SK-N-SH treated with all-trans-retinoic acid at 6 μM for 48 hours (cell line): ENCODE measurements around the gene ASB11.

Experiments used
- ATAC-seq: fragments of 200-7000 bp; cut with Tn5 transposase; 3 replicates; pipeline ENCODE4 v1.9.1; 2020; ENCODE audit warnings: mild to moderate bottlenecking, moderate library complexity
- ARNTL ChIP-seq: fragments of 450-650 bp; formaldehyde crosslinking; IDR thresholded peaks from 2 replicates; pipeline ENCODE4 v1.5.0; 2020; ENCODE audit warnings: low read depth, mild to moderate bottlenecking, moderate library complexity, borderline replicate concordance
- CREB5 ChIP-seq: fragments of 250-450 bp; sonication (Bioruptor Pico); IDR thresholded peaks from 2 replicates; pipeline ENCODE4 v1.5.1; 2020; ENCODE audit warnings: low read depth, mild to moderate bottlenecking, moderate library complexity
- CSRNP3 ChIP-seq: fragments of 250-450 bp; sonication (Bioruptor Pico); IDR thresholded peaks from 2 replicates; pipeline ENCODE4 v1.5.1; 2021; ENCODE audit warnings: mild to moderate bottlenecking, moderate library complexity
- GLIS3 ChIP-seq: fragments of 250-450 bp; sonication (Bioruptor Pico); IDR thresholded peaks from 2 replicates; pipeline ENCODE4 v1.5.0; 2020; ENCODE audit warnings: mild to moderate bottlenecking, moderate library complexity
- ISL1 ChIP-seq: fragments of 250-450 bp; sonication (Bioruptor Pico); IDR thresholded peaks from 2 replicates; pipeline ENCODE4 v2.1.2; 2022; ENCODE audit warnings: mild to moderate bottlenecking, moderate library complexity
- OSR1 ChIP-seq: fragments of 250-450 bp; sonication (Bioruptor Pico); IDR thresholded peaks from 2 replicates; pipeline ENCODE4 v1.8.0; 2022; ENCODE audit warnings: moderate library complexity, mild to moderate bottlenecking, inconsistent platforms
- PATZ1 ChIP-seq: fragments of 250-450 bp; sonication (Bioruptor Pico); IDR thresholded peaks from 2 replicates; pipeline ENCODE4 v1.8.0; 2020; ENCODE audit warnings: mild to moderate bottlenecking, moderate library complexity, borderline replicate concordance
- POU6F1 ChIP-seq: fragments of 250-450 bp; sonication (Bioruptor Pico); IDR thresholded peaks from 2 replicates; pipeline ENCODE4 v1.8.0; 2021; ENCODE audit warnings: low read depth, mild to moderate bottlenecking, moderate library complexity, borderline replicate concordance
- RARB ChIP-seq: fragments of 250-450 bp; sonication (Bioruptor Pico); IDR thresholded peaks from 2 replicates; pipeline ENCODE4 v1.8.0; 2021; ENCODE audit warnings: mild to moderate bottlenecking, moderate library complexity
- SNAI2 ChIP-seq: fragments of 250-450 bp; sonication (Bioruptor Pico); IDR thresholded peaks from 2 replicates; pipeline ENCODE4 v1.5.0; 2020; ENCODE audit warnings: mild to moderate bottlenecking, moderate library complexity
- TCF4 ChIP-seq: fragments of 250-450 bp; sonication (Bioruptor Pico); IDR thresholded peaks from 2 replicates; pipeline ENCODE4 v1.8.0; 2021; ENCODE audit warnings: mild to moderate bottlenecking, moderate library complexity, borderline replicate concordance
- TSHZ2 ChIP-seq: fragments of 250-450 bp; sonication (Bioruptor Pico); IDR thresholded peaks from 2 replicates; pipeline ENCODE4 v1.5.0; 2020; ENCODE audit warnings: mild to moderate bottlenecking, moderate library complexity
- ZFP3 ChIP-seq: fragments of 250-450 bp; sonication (Bioruptor Pico); IDR thresholded peaks from 2 replicates; pipeline ENCODE4 v1.5.0; 2020; ENCODE audit warnings: mild to moderate bottlenecking, moderate library complexity
- ZNF565 ChIP-seq: fragments of 450-650 bp; formaldehyde crosslinking; conservative IDR thresholded peaks from 2 replicates; pipeline ENCODE4 v1.5.0; 2020; ENCODE audit warnings: low read depth, mild to moderate bottlenecking, moderate library complexity
- ZNF8 ChIP-seq: fragments of 450-650 bp; formaldehyde crosslinking; IDR thresholded peaks from 2 replicates; pipeline ENCODE4 v1.5.0; 2020; ENCODE audit warnings: mild to moderate bottlenecking, moderate library complexity

The ASB11 gene

GRCh38 chrX:15254852-15255251, 60.6 kb downstream of the ASB11 start:
- no peak for TF ChIP-seq CSRNP3
- no peak for TF ChIP-seq POU6F1
- no peak for ATAC-seq

GRCh38 chrX:15245896-15246295, 69.5 kb downstream of the ASB11 start:
- no peak for TF ChIP-seq ZNF8 (CRISPR knock-in tag)
- no peak for TF ChIP-seq ISL1 (CRISPR knock-in tag)
- no peak for TF ChIP-seq POU6F1
- no peak for TF ChIP-seq TCF4
- no peak for TF ChIP-seq GLIS3
- no peak for TF ChIP-seq PATZ1 (CRISPR knock-in tag)
- no peak for TF ChIP-seq CREB5 (CRISPR knock-in tag)
- TF ChIP-seq RARB (CRISPR knock-in tag) = no peak
- no peak for TF ChIP-seq ZNF565 (CRISPR knock-in tag)
- no peak for TF ChIP-seq OSR1 (CRISPR knock-in tag)
- no peak for TF ChIP-seq TSHZ2 (CRISPR knock-in tag)
- no peak for TF ChIP-seq SNAI2

GRCh38 chrX:15244421-15244820, 71.0 kb downstream of the ASB11 start:
- no peak for ATAC-seq
- TF ChIP-seq ARNTL (CRISPR knock-in tag) = no peak
- no peak for TF ChIP-seq OSR1 (CRISPR knock-in tag)
- TF ChIP-seq CSRNP3 = no peak
- TF ChIP-seq ZNF8 (CRISPR knock-in tag) = no peak
- TF ChIP-seq ZFP3 (CRISPR knock-in tag) = no peak

More at GRCh38 chrX:15245896-15246295, 69.5 kb downstream of the ASB11 start:
- no peak for ATAC-seq
